K562 (cell line): Measurements from ENCODE around the gene EPHB1.

Experiments used
- CREB1 ChIP-seq, 2 experiments: sonication (generic) in 1 of 2; formaldehyde crosslinking in 1 of 2; IDR thresholded peaks; 2 replicates each; pipeline versions ENCODE4 v1.6.1 to v1.8.0; 2012 to 2022; ENCODE audit warnings: inconsistent platforms in 1 of 2, mild to moderate bottlenecking in 1 of 2, missing genetic modification reagents in 1 of 2, moderate library complexity in 1 of 2
- CTCF ChIP-seq, 3 experiments: IDR thresholded peaks in 2 of 3; conservative IDR thresholded peaks in 1 of 3; 2 replicates each; pipeline ENCODE4 v1.5.1; 2011 to 2012; ENCODE audit warnings: low read length in 3 of 3, mild to moderate bottlenecking in 3 of 3, control low read depth in 2 of 3, improper control_type of control experiment in 1 of 3, inconsistent platforms in 1 of 3, low read depth in 1 of 3, mixed read lengths in 1 of 3, moderate library complexity in 1 of 3; ENCODE audit not compliant: insufficient read depth in 2 of 3
- NFYB ChIP-seq: IDR thresholded peaks from 2 replicates; pipeline ENCODE4 v1.6.1; 2011; ENCODE audit warnings: mild to moderate bottlenecking, moderate library complexity; ENCODE audit not compliant: insufficient read length; ENCODE audit errors: extremely low read depth
- POLR2A ChIP-seq: fragments of 450-650 bp; conservative IDR thresholded peaks from 2 replicates; pipeline ENCODE4 v1.6.1; 2016
- USF2 ChIP-seq: sonication (generic); formaldehyde crosslinking; IDR thresholded peaks from 2 replicates; pipeline ENCODE4 v1.5.0; 2020; ENCODE audit warnings: missing genetic modification reagents

- TF ChIP-seq POLR2A, result no peak
- no peak for TF ChIP-seq CREB1 (IDR thresholded peaks at IDR 0.05)
- TF ChIP-seq CREB1 (CRISPR knock-in tag; IDR thresholded peaks at IDR 0.05), result no peak
- TF ChIP-seq USF2 (CRISPR knock-in tag), result no peak
- TF ChIP-seq NFYB, result no peak
- no peak for TF ChIP-seq CTCF (IDR thresholded peaks at IDR 0.05 in 2 of 3, conservative IDR thresholded peaks at IDR 0.05 in 1 of 3; ENCODE audit: insufficient read depth in 2 of 3, low read depth in 1 of 3, low read length in 3 of 3)
These were observed 245.5 kb downstream of the EPHB1 start for GRCh38 chr3:135040321-135041240.
